ENCODE results near the gene TSPYL1. TPM values are rescaled to one million over a fixed set of nuclear protein-coding genes. Genes with fewer than 3 reads are reported as not detected.
A peak's percentile ranks its signal among the peaks of the same experiment; 100 is the strongest.

The TSPYL1 gene
- total RNA-seq, 4 donors from 2014 or later: 48.0 to 95.2 (median 67.0) TPM

DNA sequence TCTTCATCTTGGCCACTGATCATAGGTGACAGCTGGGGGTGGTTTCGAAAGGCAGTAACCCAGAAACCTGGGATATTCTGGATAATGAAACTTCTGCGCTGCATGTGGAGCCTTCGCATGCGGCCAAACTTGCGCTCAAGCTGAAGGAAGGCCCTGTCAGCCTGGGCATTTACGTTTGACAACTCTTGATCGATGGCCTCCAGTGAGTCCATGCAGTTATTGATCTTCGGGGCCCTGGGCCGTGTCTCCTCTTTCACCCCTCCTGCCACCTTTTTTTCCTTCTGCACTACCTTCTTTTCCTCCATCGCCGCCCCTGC is 26.6 kb downstream of the TSPYL1 start:
- 25% methylated on average over 11 of the region's 11 CpGs for WGBS

DNA sequence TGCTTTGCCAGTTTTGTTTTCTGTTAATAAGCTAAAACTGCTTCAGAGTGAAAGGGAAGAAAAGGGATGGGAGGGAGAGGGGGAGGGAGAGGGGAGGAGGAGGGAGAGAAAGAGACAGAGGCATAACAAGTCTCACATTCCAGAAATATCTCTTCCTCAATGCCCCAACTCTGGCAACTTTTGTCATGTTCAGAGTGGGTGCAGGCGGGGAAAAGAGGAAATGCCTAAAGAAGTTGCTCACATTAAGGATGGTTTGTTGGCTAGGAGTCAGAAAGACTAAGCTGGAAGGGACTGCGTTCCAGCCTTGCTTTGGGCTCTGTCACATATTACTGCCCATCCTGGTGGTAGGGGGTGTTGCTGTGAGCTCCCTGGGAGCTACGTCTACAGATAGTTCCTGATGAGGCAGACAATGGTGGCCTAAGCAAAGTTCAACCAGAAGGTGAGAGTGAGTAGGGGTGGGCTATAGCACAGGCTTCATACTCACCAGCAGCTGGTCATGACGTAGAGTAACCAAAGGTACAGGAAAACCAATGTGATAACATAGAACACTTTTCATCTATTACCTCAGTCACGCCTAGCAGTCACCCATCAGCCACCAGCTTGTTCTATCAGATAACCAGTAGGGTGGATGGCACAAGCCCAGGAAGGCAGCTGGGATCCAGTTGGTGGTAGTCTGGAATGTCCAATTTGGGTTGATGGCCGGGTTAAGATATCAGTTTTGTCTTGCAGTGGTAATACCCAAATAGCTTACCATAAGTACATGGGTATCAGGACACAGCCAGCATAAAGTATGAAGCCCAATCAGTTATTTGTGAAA is 28.0 kb downstream of the TSPYL1 start:
- no peak overlapping the region for H3K27ac ChIP-seq
- no peaks in the 10 kb centered on the region for H3K27me3 ChIP-seq
- DNase-seq (ENCODE audit: low spot score in 2 of 2): no peak
- no peaks in the 10 kb centered on the region for H3K36me3 ChIP-seq
- peaks cover 54% of the 10 kb centered on the region for H3K4me1 ChIP-seq
- H3K4me3 ChIP-seq: no peak overlapping the region
- no peak for TF ChIP-seq EP300 (IDR thresholded peaks at IDR 0.05)
- TF ChIP-seq, protein P1, sequence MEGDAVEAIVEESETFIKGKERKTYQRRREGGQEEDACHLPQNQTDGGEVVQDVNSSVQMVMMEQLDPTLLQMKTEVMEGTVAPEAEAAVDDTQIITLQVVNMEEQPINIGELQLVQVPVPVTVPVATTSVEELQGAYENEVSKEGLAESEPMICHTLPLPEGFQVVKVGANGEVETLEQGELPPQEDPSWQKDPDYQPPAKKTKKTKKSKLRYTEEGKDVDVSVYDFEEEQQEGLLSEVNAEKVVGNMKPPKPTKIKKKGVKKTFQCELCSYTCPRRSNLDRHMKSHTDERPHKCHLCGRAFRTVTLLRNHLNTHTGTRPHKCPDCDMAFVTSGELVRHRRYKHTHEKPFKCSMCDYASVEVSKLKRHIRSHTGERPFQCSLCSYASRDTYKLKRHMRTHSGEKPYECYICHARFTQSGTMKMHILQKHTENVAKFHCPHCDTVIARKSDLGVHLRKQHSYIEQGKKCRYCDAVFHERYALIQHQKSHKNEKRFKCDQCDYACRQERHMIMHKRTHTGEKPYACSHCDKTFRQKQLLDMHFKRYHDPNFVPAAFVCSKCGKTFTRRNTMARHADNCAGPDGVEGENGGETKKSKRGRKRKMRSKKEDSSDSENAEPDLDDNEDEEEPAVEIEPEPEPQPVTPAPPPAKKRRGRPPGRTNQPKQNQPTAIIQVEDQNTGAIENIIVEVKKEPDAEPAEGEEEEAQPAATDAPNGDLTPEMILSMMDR (IDR thresholded peaks at IDR 0.05): no peak
- TF ChIP-seq POLR2A (IDR thresholded peaks at IDR 0.05): no peak
- no peak for TF ChIP-seq POLR2AphosphoS5 (IDR thresholded peaks at IDR 0.05)
- 67% methylated on average over 6 of the region's 6 CpGs for WGBS
- H3K9me3 ChIP-seq: no peaks in the 10 kb centered on the region

More for the DNA sequence above, 26.6 kb downstream of the TSPYL1 start:
- no peak for TF ChIP-seq POLR2A (IDR thresholded peaks at IDR 0.05)
- TF ChIP-seq POLR2AphosphoS5 (IDR thresholded peaks at IDR 0.05): no peak
- TF ChIP-seq EP300 (IDR thresholded peaks at IDR 0.05): no peak
- TF ChIP-seq, protein P1 (IDR thresholded peaks at IDR 0.05): no peak
- DNase-seq (ENCODE audit: low spot score in 2 of 2): no peak
- no peaks in the 10 kb centered on the region for H3K9me3 ChIP-seq
- H3K27ac ChIP-seq: peak overlapping the region; percentile 90
- H3K4me3 ChIP-seq: peak overlapping the region; percentile 93
- H3K4me1 ChIP-seq: peaks cover 54% of the 10 kb centered on the region
- no peaks in the 10 kb centered on the region for H3K27me3 ChIP-seq
- H3K36me3 ChIP-seq: no peaks in the 10 kb centered on the region

DNA sequence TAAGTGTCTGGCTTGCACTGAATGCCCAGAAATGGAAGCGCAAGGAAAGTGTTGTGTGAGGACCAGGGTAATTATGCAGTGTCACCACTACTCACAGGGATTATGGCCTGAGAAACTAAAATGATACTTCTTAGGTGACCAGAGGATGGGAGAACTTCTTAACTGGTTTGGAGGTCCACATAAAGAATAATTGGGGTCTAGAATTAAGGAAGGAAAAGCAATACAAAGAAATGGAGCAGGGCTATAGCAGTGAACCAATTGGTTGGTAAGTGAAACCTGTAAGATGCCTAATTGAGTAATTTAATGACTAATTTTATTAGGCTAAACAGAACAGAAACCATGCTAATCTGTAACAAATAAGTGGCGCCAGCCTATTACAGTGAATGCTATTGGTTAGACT is 31.2 kb downstream of the TSPYL1 start:
- peaks cover 38% of the 10 kb centered on the region for H3K4me1 ChIP-seq
- TF ChIP-seq POLR2AphosphoS5 (IDR thresholded peaks at IDR 0.05): no peak
- no peak for TF ChIP-seq EP300 (IDR thresholded peaks at IDR 0.05)
- TF ChIP-seq, protein P1 (IDR thresholded peaks at IDR 0.05): no peak
- no peak for TF ChIP-seq POLR2A (IDR thresholded peaks at IDR 0.05)
- no peaks in the 10 kb centered on the region for H3K27me3 ChIP-seq
- no peak overlapping the region for H3K27ac ChIP-seq
- no peaks in the 10 kb centered on the region for H3K9me3 ChIP-seq
- 98% methylated on average over 2 of the region's 2 CpGs for WGBS
- H3K36me3 ChIP-seq: no peaks in the 10 kb centered on the region
- DNase-seq (ENCODE audit: low spot score in 2 of 2): no peak
- H3K4me3 ChIP-seq: no peak overlapping the region

DNA sequence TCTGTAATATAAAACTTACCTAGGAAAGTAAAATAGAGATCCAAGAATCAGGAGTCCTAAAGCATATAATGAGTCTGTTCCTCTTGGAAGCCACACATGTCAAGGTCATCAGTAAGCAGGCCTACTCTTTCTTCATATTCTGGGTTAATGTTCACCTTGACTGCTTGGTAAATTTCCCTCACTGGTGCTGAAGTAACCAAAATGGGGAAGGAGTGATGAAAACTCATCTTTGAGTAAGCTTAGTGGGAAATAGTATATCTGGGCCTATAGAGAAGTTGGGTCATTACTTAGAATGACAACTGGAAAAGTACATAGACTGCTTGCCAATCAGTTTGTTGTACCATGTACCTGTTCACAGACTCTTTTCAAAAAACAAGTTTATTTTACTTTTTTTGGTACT is 32.4 kb downstream of the TSPYL1 start:
- peaks cover 28% of the 10 kb centered on the region for H3K4me1 ChIP-seq
- no peak overlapping the region for H3K4me3 ChIP-seq
- no peak for DNase-seq (ENCODE audit: low spot score in 2 of 2)
- TF ChIP-seq, protein P1 (IDR thresholded peaks at IDR 0.05): no peak
- TF ChIP-seq POLR2AphosphoS5 (IDR thresholded peaks at IDR 0.05): no peak
- no peaks in the 10 kb centered on the region for H3K36me3 ChIP-seq
- no peak overlapping the region for H3K27ac ChIP-seq
- no peaks in the 10 kb centered on the region for H3K9me3 ChIP-seq
- no peaks in the 10 kb centered on the region for H3K27me3 ChIP-seq

DNA sequence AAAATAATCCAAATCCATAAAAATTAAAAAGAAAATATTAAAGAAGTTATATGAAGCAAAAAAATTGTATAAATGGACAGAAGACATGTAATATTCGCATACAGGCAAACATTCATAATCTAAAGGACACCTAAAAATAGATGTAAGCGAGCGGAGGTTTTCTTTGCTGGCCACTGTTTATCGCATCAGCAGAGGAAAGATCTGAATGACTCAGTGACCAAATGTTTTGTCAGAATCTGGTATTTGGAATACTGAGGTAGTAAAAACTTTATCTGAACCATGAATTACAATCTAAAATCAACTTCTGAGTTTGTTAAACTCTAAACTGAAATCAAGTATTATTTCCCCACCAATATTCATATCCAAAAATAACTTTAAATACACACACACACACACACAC is 33.6 kb downstream of the TSPYL1 start:
- DNase-seq (ENCODE audit: low spot score in 2 of 2): no peak
- 96% methylated on average over 4 of the region's 4 CpGs for WGBS
- no peak for TF ChIP-seq POLR2AphosphoS5 (IDR thresholded peaks at IDR 0.05)
- TF ChIP-seq, protein P1 (IDR thresholded peaks at IDR 0.05): no peak
- TF ChIP-seq EP300 (IDR thresholded peaks at IDR 0.05): no peak
- TF ChIP-seq POLR2A (IDR thresholded peaks at IDR 0.05): no peak
- no peak overlapping the region for H3K4me3 ChIP-seq
- H3K27ac ChIP-seq: no peak overlapping the region
- no peaks in the 10 kb centered on the region for H3K27me3 ChIP-seq
- H3K36me3 ChIP-seq: no peaks in the 10 kb centered on the region
- no peaks in the 10 kb centered on the region for H3K9me3 ChIP-seq
- peaks cover 16% of the 10 kb centered on the region for H3K4me1 ChIP-seq

All from suprapubic skin (tissue), 4 donors.